Nephron (organoid): ENCODE results near the gene DNLZ.

ENCODE experiments used
- H3K27ac Mint-ChIP-seq, 3 experiments: 2 replicates each; pipeline ENCODE4 v1.8.0; 2020; ENCODE audit warnings: mixed read lengths in 3 of 3, mild to moderate bottlenecking in 2 of 3, moderate library complexity in 1 of 3
- H3K27me3 Mint-ChIP-seq: 2 replicates; pipeline ENCODE4 v1.8.0; 2021; ENCODE audit warnings: low read depth, mild to moderate bottlenecking, moderate library complexity, mixed read lengths
- H3K36me3 Mint-ChIP-seq: 2 replicates; pipeline ENCODE4 v1.8.0; 2020; ENCODE audit warnings: low read depth, mixed read lengths
- H3K4me1 Mint-ChIP-seq: 2 replicates; pipeline ENCODE4 v1.8.0; 2020; ENCODE audit warnings: mixed read lengths
- H3K4me3 Mint-ChIP-seq, 3 experiments: 2 replicates each; pipeline ENCODE4 v1.8.0; 2020; ENCODE audit warnings: mild to moderate bottlenecking in 3 of 3, mixed read lengths in 3 of 3, moderate library complexity in 2 of 3
- H3K9me3 Mint-ChIP-seq: 2 replicates; pipeline ENCODE4 v1.8.0; 2020; ENCODE audit warnings: mixed read lengths
- CTCF ChIP-seq, 3 experiments: fragments of 200-600 bp; sonication (generic); IDR thresholded peaks; one replicate each; pipeline ENCODE4 v1.5.0; 2021; ENCODE audit warnings: antibody characterized with exemption in 3 of 3; ENCODE audit not compliant: unreplicated experiment in 3 of 3

The DNLZ gene

GRCh38 chr9:136343884-136344269, 19.7 kb downstream of the DNLZ start:
- TF ChIP-seq CTCF (IDR thresholded peaks at IDR 0.05; ENCODE audit: unreplicated experiment in 3 of 3), result no peak
- Mint-ChIP-seq H3K4me1 (peaks cover 10% of the 10 kb centered on the region), H3K4me3 (no peak overlapping the region), H3K9me3 (no peaks in the 10 kb centered on the region), H3K27ac (no peak overlapping the region), H3K27me3 (no peaks in the 10 kb centered on the region), H3K36me3 (peaks cover 5% of the 10 kb centered on the region)

DNA sequence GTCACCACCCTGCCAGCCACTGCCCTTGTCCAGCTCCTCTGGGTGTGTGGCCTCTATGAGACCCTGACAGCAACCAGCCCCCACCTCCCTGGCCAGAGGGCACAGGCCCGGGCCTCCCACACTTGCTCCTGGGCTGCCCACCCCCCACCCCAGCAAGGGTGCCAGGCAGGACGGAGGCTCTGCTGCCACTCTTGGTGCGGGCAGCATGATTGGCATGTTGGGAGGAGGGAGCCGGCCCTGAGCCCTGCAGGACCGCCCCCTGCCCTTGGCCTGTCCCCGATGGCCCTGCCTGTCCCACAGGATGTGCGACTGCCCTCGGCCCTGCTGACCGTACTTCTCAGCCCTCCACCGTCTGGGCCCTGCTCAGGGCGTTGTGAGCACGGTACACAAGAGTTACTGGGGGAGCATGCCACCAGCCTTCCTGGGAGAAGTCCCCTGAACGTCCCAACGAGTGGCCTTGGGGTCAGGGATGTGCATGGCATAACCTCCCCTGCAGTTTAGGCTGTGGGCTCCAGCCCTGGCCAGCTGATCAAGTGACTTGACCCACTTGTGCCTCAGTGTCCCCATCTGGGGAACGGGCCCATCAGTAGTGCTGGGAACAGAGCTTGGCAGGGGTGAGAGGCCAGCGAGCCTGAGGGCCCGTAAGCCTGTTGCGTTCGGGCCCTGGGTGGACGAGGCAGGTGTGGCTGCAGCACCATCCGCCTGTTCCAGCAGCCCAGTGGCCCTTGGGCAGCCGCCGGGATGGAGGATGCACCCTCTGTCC, 20.2 kb downstream of the DNLZ start:
- Mint-ChIP-seq H3K27ac (peak overlapping the region in 2 of 3 experiments; percentile 75 to 86), H3K27me3 (no peaks in the 10 kb centered on the region), H3K4me1 (peaks cover 11% of the 10 kb centered on the region), H3K9me3 (no peaks in the 10 kb centered on the region), H3K4me3 (peak overlapping the region in 2 of 3 experiments; percentile 70 to 78), H3K36me3 (peaks cover 7% of the 10 kb centered on the region)
- TF ChIP-seq CTCF (IDR thresholded peaks at IDR 0.05; ENCODE audit: unreplicated experiment in 3 of 3), result no peak

- peak overlapping the region in 2 of 3 experiments; percentile 75 to 86 for H3K27ac Mint-ChIP-seq
- no peak for TF ChIP-seq CTCF (IDR thresholded peaks at IDR 0.05; ENCODE audit: unreplicated experiment in 3 of 3)
Observed at GRCh38 chr9:136342181-136343120, 21.1 kb downstream of the DNLZ start.

GRCh38 chr9:136341769-136342168, 21.8 kb downstream of the DNLZ start:
- H3K36me3 Mint-ChIP-seq, result peaks cover 7% of the 10 kb centered on the region
- no peak for TF ChIP-seq CTCF (IDR thresholded peaks at IDR 0.05; ENCODE audit: unreplicated experiment in 3 of 3)
- no peak overlapping the region for H3K27ac Mint-ChIP-seq
- peaks cover 11% of the 10 kb centered on the region for H3K4me1 Mint-ChIP-seq
- H3K27me3 Mint-ChIP-seq, result no peaks in the 10 kb centered on the region
- H3K4me3 Mint-ChIP-seq, result peak overlapping the region in 1 of 3 experiments; percentile 56
- no peaks in the 10 kb centered on the region for H3K9me3 Mint-ChIP-seq

More at GRCh38 chr9:136342181-136343120, 21.1 kb downstream of the DNLZ start:
- Mint-ChIP-seq H3K4me1 (peaks cover 11% of the 10 kb centered on the region), H3K4me3 (peak overlapping the region; percentile 66 to 78 (median 70)), H3K27me3 (no peaks in the 10 kb centered on the region), H3K36me3 (peaks cover 7% of the 10 kb centered on the region), H3K9me3 (no peaks in the 10 kb centered on the region)

DNA sequence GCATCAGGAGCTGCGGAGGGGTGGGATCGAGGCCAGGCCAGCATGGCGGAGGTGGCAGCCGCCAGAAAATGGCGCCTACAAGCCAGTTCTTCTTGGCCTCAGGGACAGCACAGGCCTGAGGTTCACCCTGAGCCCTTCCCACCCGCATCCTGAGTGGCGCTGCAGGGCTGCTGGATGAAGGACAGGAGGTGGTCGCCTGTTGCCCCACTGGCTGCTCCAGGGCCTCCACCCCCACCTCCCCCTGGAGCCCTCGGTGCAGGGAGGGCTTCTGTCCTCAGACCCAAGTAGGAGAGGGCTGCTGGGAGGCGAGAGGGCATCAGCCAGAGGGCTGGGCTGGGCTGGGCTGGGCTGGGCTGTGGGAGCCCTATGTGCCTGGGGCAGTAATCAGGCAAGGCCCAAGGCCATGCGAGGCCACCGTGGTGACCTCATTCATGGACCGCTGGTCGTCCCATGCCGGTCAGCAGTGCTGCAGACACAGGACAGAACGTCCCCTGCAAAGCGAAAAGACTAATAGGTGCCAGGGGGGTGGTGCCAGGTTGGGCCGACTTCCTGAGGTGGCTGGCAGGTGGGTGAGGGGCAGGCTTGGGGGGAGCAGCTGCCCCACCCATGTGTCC, 22.4 kb downstream of the DNLZ start:
- H3K4me1 Mint-ChIP-seq, result peaks cover 11% of the 10 kb centered on the region
- H3K36me3 Mint-ChIP-seq, result peaks cover 7% of the 10 kb centered on the region
- H3K27me3 Mint-ChIP-seq, result no peaks in the 10 kb centered on the region
- H3K9me3 Mint-ChIP-seq, result no peaks in the 10 kb centered on the region
- no peak for TF ChIP-seq CTCF (IDR thresholded peaks at IDR 0.05; ENCODE audit: unreplicated experiment in 3 of 3)
- no peak overlapping the region for H3K4me3 Mint-ChIP-seq
- no peak overlapping the region for H3K27ac Mint-ChIP-seq
